ENCODE results near the gene VANGL2.

Gene VANGL2

GRCh38 chr1:160411271-160412027 lies 11.1 kb downstream of the VANGL2 start:
- TF ChIP-seq, protein P1, sequence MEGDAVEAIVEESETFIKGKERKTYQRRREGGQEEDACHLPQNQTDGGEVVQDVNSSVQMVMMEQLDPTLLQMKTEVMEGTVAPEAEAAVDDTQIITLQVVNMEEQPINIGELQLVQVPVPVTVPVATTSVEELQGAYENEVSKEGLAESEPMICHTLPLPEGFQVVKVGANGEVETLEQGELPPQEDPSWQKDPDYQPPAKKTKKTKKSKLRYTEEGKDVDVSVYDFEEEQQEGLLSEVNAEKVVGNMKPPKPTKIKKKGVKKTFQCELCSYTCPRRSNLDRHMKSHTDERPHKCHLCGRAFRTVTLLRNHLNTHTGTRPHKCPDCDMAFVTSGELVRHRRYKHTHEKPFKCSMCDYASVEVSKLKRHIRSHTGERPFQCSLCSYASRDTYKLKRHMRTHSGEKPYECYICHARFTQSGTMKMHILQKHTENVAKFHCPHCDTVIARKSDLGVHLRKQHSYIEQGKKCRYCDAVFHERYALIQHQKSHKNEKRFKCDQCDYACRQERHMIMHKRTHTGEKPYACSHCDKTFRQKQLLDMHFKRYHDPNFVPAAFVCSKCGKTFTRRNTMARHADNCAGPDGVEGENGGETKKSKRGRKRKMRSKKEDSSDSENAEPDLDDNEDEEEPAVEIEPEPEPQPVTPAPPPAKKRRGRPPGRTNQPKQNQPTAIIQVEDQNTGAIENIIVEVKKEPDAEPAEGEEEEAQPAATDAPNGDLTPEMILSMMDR (IDR thresholded peaks at IDR 0.05; ENCODE audit: low read depth, low read length) = peak; percentile 13; the same call in 1 of the 2 replicates
- no peak for TF ChIP-seq EZH2phosphoT487 (IDR thresholded peaks at IDR 0.05; ENCODE audit: low read depth)

GRCh38 chr1:160412028-160412362 lies 11.6 kb downstream of the VANGL2 start:
- Histone ChIP-seq H3K27me3 (ENCODE audit: low read depth, low read length) (no peaks in the 10 kb centered on the region), H2AFZ (ENCODE audit: low read depth, low read length) (no peak overlapping the region), H3K4me2 (ENCODE audit: low read length) (no peak overlapping the region), H3K79me2 (ENCODE audit: low read length) (no peaks in the 10 kb centered on the region), H3K4me1 (ENCODE audit: low read length) (no peaks in the 10 kb centered on the region), H3K36me3 (replicated peaks; ENCODE audit: low read depth, low read length) (no peaks in the 10 kb centered on the region), H3K9me3 (ENCODE audit: insufficient read depth, low read length) (no peaks in the 10 kb centered on the region), H3K4me3 (ENCODE audit: low read length) (no peak overlapping the region), H3K9ac (ENCODE audit: low read length) (no peak overlapping the region), H4K20me1 (ENCODE audit: insufficient read depth, low read length) (no peaks in the 10 kb centered on the region), H3K27ac (ENCODE audit: low read length) (no peak overlapping the region)
- TF ChIP-seq, protein P1 (IDR thresholded peaks at IDR 0.05; ENCODE audit: low read depth, low read length) = no peak
- TF ChIP-seq EZH2phosphoT487 (IDR thresholded peaks at IDR 0.05; ENCODE audit: low read depth) = no peak

More at GRCh38 chr1:160411271-160412027, 11.1 kb downstream of the VANGL2 start:
- Histone ChIP-seq H4K20me1 (ENCODE audit: insufficient read depth, low read length) (no peaks in the 10 kb centered on the region), H3K4me1 (ENCODE audit: low read length) (no peaks in the 10 kb centered on the region), H3K79me2 (ENCODE audit: low read length) (no peaks in the 10 kb centered on the region), H3K27ac (ENCODE audit: low read length) (no peak overlapping the region), H2AFZ (ENCODE audit: low read depth, low read length) (no peak overlapping the region), H3K9ac (ENCODE audit: low read length) (no peak overlapping the region), H3K27me3 (ENCODE audit: low read depth, low read length) (no peaks in the 10 kb centered on the region), H3K4me3 (ENCODE audit: low read length) (no peak overlapping the region), H3K9me3 (ENCODE audit: insufficient read depth, low read length) (no peaks in the 10 kb centered on the region), H3K4me2 (ENCODE audit: low read length) (no peak overlapping the region), H3K36me3 (replicated peaks; ENCODE audit: low read depth, low read length) (no peaks in the 10 kb centered on the region)

- H3K4me2 ChIP-seq (ENCODE audit: low read length) = no peak overlapping the region
- H3K9me3 ChIP-seq (ENCODE audit: insufficient read depth, low read length) = no peaks in the 10 kb centered on the region
- TF ChIP-seq EZH2phosphoT487 (IDR thresholded peaks at IDR 0.05; ENCODE audit: low read depth) = no peak
- TF ChIP-seq, protein P1 (IDR thresholded peaks at IDR 0.05; ENCODE audit: low read depth, low read length) = no peak
- H3K27ac ChIP-seq (ENCODE audit: low read length) = no peak overlapping the region
- H3K4me1 ChIP-seq (ENCODE audit: low read length) = no peaks in the 10 kb centered on the region
- no peak overlapping the region for H3K9ac ChIP-seq (ENCODE audit: low read length)
- no peaks in the 10 kb centered on the region for H3K27me3 ChIP-seq (ENCODE audit: low read depth, low read length)
- no peaks in the 10 kb centered on the region for H3K36me3 ChIP-seq (replicated peaks; ENCODE audit: low read depth, low read length)
- H4K20me1 ChIP-seq (ENCODE audit: insufficient read depth, low read length) = no peaks in the 10 kb centered on the region
- H3K4me3 ChIP-seq (ENCODE audit: low read length) = no peak overlapping the region
- no peaks in the 10 kb centered on the region for H3K79me2 ChIP-seq (ENCODE audit: low read length)
- H2AFZ ChIP-seq (ENCODE audit: low read depth, low read length) = no peak overlapping the region
Measured at GRCh38 chr1:160413716-160414115, 13.4 kb downstream of the VANGL2 start.

DNA sequence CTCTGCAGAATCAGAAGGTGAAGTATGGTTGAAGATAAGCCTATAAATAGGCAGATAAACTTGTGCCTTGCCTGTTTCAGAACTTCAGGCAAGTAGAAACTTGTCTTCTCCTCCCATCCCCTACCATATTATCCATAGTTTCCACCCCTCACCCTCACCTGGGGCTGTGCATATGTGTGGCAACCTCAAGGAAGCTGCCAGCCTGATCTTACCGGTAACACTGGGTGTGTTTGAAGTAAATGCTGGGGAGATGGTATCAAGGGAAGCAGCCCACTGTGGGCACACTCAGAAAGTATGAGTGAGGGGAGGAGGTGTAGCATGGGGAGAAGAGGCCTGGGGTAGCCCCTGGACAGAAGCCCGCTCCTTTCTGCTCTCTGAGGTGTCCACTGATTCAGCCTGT lies 14.5 kb downstream of the VANGL2 start:
- H3K27ac ChIP-seq (ENCODE audit: low read length) = no peak overlapping the region
- H3K4me3 ChIP-seq (ENCODE audit: low read length) = no peak overlapping the region
- H3K36me3 ChIP-seq (replicated peaks; ENCODE audit: low read depth, low read length) = no peaks in the 10 kb centered on the region
- no peaks in the 10 kb centered on the region for H4K20me1 ChIP-seq (ENCODE audit: insufficient read depth, low read length)
- no peaks in the 10 kb centered on the region for H3K9me3 ChIP-seq (ENCODE audit: insufficient read depth, low read length)
- H3K4me2 ChIP-seq (ENCODE audit: low read length) = no peak overlapping the region
- H2AFZ ChIP-seq (ENCODE audit: low read depth, low read length) = no peak overlapping the region
- H3K9ac ChIP-seq (ENCODE audit: low read length) = no peak overlapping the region
- no peaks in the 10 kb centered on the region for H3K4me1 ChIP-seq (ENCODE audit: low read length)
- H3K27me3 ChIP-seq (ENCODE audit: low read depth, low read length) = no peaks in the 10 kb centered on the region
- TF ChIP-seq EZH2phosphoT487 (IDR thresholded peaks at IDR 0.05; ENCODE audit: low read depth) = no peak
- TF ChIP-seq, protein P1 (IDR thresholded peaks at IDR 0.05; ENCODE audit: low read depth, low read length) = no peak
- H3K79me2 ChIP-seq (ENCODE audit: low read length) = no peaks in the 10 kb centered on the region

All from OCI-LY3 (cell line).